Uterus (tissue), 4 donors: ENCODE measurements around the gene ARFIP1. TPM values are rescaled to one million over a fixed set of nuclear protein-coding genes. Genes with fewer than 3 reads are reported as not detected.
A peak's percentile ranks its signal among the peaks of the same experiment; 100 is the strongest.

Experiments
- DNase-seq, 2 donors: peaks; one replicate each; pipeline ENCODE4 v3.0.0-alpha.2; 2019 to 2020
- H3K27ac ChIP-seq, 2 donors: fragments of 200-600 bp; sonication (generic); 1 replicate in 1 of 2; 2 replicates in 1 of 2; pipeline ENCODE4 v1.5.1; 2016 to 2018
- H3K27me3 ChIP-seq, 2 donors: fragments of 200-600 bp; sonication (generic); one replicate each; pipeline ENCODE4 v1.5.1; 2018 to 2019; ENCODE audit warnings: control low read depth in 1 of 2
- H3K36me3 ChIP-seq, 2 donors: fragments of 200-600 bp; sonication (generic); one replicate each; pipeline ENCODE4 v1.5.1; 2019; ENCODE audit warnings: control low read depth in 1 of 2
- H3K4me1 ChIP-seq, 2 donors: fragments of 200-600 bp; sonication (generic); one replicate each; pipeline ENCODE4 v1.5.1; 2018 to 2019; ENCODE audit warnings: control low read depth in 1 of 2
- H3K4me3 ChIP-seq, 2 donors: fragments of 200-600 bp; sonication (generic); 1 replicate in 1 of 2; 2 replicates in 1 of 2; pipeline ENCODE4 v1.5.1; 2018 to 2019; ENCODE audit warnings: mild to moderate bottlenecking in 1 of 2
- H3K9me3 ChIP-seq, 2 donors: fragments of 200-600 bp; sonication (generic); one replicate each; pipeline ENCODE4 v1.5.1; 2019; ENCODE audit warnings: control low read depth in 1 of 2
- POLR2A ChIP-seq, 2 donors: fragments of 450-650 bp; IDR thresholded peaks; one replicate each; pipeline ENCODE4 v1.6.1; 2016; ENCODE audit warnings: antibody characterized with exemption in 2 of 2, mild to moderate bottlenecking in 1 of 2, moderate library complexity in 1 of 2
- intact Hi-C: fragments of 100-400 bp; cut with DNase I; formaldehyde crosslinking; loops from one replicate; pipeline ENCODE4 v1.15.1; 2023; ENCODE audit warnings: low total_unique reads
- total RNA-seq, 4 donors: library from RNA; depleted of rRNA in 3 of 4; stranded (reverse); fragments of >200 nt in 3 of 4; gene quantifications; one replicate each; pipeline versions ENCODE4 v1.1.0 to v1.2.4, GENCODE V29; 2014 to 2023
- TF ChIP-seq, protein P1 (sequence below), 4 experiments: fragments of 200-600 bp in 2 of 4; fragments of 450-650 bp in 2 of 4; sonication (generic) in 2 of 4; IDR thresholded peaks; one replicate each; pipeline ENCODE4 v1.5.1; 2016 to 2019; ENCODE audit warnings: antibody characterized with exemption in 4 of 4, mild to moderate bottlenecking in 2 of 4, moderate library complexity in 1 of 4
- donor health status: DM: yes; HTN: yes; CAD: no.

Gene ARFIP1
- total RNA-seq, 4 donors from 2014 or later = 19.5 to 75.6 (median 34.1) TPM

DNA sequence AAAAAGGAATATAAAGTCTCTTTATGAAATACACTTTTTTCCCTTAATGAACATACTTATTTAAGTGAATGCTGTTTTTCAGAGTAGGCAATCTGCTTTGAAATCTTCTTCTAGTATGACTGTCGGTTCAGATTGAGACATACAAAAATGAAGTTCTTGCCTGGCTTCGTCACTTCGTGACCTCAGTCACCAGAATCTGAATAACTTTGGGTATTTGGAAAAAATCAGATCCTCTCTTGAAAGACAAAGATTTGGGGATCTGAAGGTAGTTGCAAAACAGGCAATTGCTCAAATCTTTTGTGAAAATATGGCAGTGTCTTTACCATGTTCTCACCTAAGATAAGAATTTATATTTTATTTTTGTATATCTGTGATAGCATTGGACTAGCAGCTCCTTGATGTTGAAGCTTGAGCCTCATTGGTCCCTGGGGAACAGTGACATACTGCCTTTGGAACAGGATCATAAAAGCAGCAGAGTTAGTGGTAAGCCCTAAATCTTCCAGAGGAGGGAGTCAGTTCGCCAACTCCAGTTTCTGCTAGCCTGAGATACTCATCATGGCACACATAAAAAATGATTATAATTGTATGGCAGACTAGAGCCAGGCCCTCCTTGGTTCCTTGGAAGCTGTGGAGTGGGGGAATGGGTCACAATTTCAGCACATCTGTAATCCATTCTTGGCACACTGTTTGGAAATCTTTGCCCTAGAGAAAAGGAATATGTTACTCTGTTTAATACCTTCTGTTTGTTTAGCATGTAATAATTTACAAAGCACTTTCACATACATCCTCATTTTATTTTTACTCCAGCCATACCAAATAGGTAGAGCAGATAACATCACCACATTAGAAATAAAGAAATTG, 5.0 kb downstream of the ARFIP1 start:
- no peaks in the 10 kb centered on the region for H3K36me3 ChIP-seq

GRCh38 chr4:152785639-152786615, 6.2 kb downstream of the ARFIP1 start:
- Histone ChIP-seq H3K36me3 (no peaks in the 10 kb centered on the region), H3K4me3 (no peak overlapping the region), H3K9me3 (no peaks in the 10 kb centered on the region), H3K27ac (peak overlapping the region in 1 of 2 donors; percentile 17), H3K27me3 (no peaks in the 10 kb centered on the region), H3K4me1 (peaks cover 0 to 3% of the 10 kb centered on the region in 2 donors)
- intact Hi-C loops = no loop called here
- DNase-seq = no peak
- TF ChIP-seq, protein P1, sequence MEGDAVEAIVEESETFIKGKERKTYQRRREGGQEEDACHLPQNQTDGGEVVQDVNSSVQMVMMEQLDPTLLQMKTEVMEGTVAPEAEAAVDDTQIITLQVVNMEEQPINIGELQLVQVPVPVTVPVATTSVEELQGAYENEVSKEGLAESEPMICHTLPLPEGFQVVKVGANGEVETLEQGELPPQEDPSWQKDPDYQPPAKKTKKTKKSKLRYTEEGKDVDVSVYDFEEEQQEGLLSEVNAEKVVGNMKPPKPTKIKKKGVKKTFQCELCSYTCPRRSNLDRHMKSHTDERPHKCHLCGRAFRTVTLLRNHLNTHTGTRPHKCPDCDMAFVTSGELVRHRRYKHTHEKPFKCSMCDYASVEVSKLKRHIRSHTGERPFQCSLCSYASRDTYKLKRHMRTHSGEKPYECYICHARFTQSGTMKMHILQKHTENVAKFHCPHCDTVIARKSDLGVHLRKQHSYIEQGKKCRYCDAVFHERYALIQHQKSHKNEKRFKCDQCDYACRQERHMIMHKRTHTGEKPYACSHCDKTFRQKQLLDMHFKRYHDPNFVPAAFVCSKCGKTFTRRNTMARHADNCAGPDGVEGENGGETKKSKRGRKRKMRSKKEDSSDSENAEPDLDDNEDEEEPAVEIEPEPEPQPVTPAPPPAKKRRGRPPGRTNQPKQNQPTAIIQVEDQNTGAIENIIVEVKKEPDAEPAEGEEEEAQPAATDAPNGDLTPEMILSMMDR (IDR thresholded peaks at IDR 0.05) = no peak
- TF ChIP-seq POLR2A (IDR thresholded peaks at IDR 0.05) = no peak

More for the DNA sequence above, 5.0 kb downstream of the ARFIP1 start:
- Histone ChIP-seq H3K4me1 (peaks cover 0 to 3% of the 10 kb centered on the region in 2 donors), H3K27ac (peak overlapping the region in 1 of 2 donors; percentile 8), H3K4me3 (no peak overlapping the region), H3K9me3 (no peaks in the 10 kb centered on the region), H3K27me3 (no peaks in the 10 kb centered on the region)
- intact Hi-C loops = no loop called here
- DNase-seq = no peak
- TF ChIP-seq, protein P1 (IDR thresholded peaks at IDR 0.05) = peak in 1 of 4 experiments; percentile 9
- TF ChIP-seq POLR2A (IDR thresholded peaks at IDR 0.05) = no peak

DNA sequence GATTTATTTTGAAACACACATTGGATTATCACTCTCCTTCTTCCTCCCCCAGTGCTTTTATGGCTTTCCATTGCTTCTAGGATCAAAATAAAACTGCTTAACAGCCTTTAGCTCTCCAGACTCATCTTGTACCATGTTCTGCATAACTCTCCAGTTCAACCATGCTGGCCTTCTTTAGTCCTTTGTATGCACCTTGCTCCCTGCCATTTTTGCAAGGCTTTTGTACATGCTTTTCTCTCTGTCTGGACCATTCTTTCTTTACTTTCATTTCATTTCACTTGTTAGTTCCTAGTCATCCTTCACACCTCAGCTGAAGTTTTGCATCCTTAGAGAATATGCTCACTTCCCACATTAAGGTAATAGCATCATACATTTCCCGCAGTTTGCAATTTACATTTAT, 6.9 kb downstream of the ARFIP1 start:
- Histone ChIP-seq H3K27me3 (no peaks in the 10 kb centered on the region), H3K4me3 (no peak overlapping the region), H3K9me3 (no peaks in the 10 kb centered on the region), H3K27ac (peak overlapping the region in 1 of 2 donors; percentile 17), H3K4me1 (peaks cover 0 to 3% of the 10 kb centered on the region in 2 donors), H3K36me3 (no peaks in the 10 kb centered on the region)
- TF ChIP-seq POLR2A (IDR thresholded peaks at IDR 0.05) = no peak
- TF ChIP-seq, protein P1 (IDR thresholded peaks at IDR 0.05) = no peak
- DNase-seq = no peak
- intact Hi-C loops = no loop called here

DNA sequence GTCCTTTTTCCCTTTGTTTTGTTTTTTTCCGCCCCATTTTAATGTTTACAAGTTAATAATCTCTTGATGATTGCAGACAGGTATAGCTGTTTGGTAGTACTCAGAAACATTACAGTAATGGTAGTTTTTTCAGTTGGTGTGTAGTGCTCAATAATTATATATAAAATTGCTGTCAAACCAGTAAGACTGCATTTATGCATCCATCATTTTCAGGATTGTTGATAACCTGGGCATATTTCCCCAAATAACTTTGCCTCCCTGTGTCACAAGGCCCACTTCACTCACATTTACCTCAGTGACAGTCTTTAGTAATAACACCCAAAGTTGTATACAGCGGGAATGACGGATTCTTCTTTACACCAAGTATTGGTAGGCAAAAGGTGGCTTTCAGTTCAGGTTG, 16.1 kb downstream of the ARFIP1 start:
- no peaks in the 10 kb centered on the region for H3K4me1 ChIP-seq
- TF ChIP-seq POLR2A (IDR thresholded peaks at IDR 0.05) = no peak
- TF ChIP-seq, protein P1 (IDR thresholded peaks at IDR 0.05) = no peak
- intact Hi-C loops = no loop called here
- H3K36me3 ChIP-seq = no peaks in the 10 kb centered on the region
- H3K27ac ChIP-seq = no peak overlapping the region
- H3K9me3 ChIP-seq = no peaks in the 10 kb centered on the region
- H3K27me3 ChIP-seq = no peaks in the 10 kb centered on the region
- H3K4me3 ChIP-seq = no peak overlapping the region
- no peak for DNase-seq
